ENCODE data around the gene RBM4B. TPM values are rescaled to one million over a fixed set of nuclear protein-coding genes. Genes with fewer than 3 reads are reported as not detected.

Gene RBM4B, protein sequence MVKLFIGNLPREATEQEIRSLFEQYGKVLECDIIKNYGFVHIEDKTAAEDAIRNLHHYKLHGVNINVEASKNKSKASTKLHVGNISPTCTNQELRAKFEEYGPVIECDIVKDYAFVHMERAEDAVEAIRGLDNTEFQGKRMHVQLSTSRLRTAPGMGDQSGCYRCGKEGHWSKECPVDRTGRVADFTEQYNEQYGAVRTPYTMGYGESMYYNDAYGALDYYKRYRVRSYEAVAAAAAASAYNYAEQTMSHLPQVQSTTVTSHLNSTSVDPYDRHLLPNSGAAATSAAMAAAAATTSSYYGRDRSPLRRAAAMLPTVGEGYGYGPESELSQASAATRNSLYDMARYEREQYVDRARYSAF
- 26.4 and 33.6 TPM in 2 replicates for total RNA-seq

DNA sequence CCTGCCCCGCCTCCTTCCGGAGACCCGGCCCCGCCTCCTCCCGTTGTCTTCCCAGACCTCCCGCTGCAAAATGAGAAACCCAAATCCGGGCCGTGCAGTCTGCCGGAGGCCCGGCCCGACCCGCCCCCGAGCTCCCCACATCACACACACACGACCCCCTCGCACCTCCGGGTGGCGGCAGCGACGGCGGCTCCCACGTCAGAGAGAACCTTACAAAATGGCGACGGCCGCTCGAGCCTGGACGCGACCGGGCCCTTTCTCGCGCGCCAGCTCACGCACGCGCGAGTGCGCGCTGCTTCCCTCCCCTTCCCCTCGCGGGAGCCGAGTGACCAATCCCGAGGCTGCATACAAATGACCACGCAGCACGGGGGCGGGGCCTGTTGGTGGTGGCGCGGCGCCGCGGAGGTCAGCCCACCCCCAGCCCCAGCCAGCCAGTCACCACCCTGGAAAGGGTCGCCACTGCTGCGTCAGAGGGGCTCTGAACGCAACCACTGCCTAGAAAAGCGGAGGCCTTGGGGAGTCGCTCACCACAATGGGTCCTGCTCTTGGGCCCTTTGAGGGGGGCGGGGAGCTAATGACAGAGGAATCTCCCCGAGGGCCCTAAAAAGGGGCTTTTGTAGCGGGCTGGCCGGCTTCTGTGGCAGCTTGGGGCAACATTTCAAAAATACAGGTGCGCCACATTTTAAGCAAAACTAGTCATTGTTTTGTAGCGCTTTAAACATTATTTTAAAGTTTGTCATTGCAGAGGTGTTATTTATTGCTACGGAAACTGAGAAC lies at the start of gene RBM4B:
Gene RBM4B (minus strand): TSS at position 289 of the 777 bp plus-strand sequence. CDS start 808 bp downstream, outside the sequence.

DNA sequence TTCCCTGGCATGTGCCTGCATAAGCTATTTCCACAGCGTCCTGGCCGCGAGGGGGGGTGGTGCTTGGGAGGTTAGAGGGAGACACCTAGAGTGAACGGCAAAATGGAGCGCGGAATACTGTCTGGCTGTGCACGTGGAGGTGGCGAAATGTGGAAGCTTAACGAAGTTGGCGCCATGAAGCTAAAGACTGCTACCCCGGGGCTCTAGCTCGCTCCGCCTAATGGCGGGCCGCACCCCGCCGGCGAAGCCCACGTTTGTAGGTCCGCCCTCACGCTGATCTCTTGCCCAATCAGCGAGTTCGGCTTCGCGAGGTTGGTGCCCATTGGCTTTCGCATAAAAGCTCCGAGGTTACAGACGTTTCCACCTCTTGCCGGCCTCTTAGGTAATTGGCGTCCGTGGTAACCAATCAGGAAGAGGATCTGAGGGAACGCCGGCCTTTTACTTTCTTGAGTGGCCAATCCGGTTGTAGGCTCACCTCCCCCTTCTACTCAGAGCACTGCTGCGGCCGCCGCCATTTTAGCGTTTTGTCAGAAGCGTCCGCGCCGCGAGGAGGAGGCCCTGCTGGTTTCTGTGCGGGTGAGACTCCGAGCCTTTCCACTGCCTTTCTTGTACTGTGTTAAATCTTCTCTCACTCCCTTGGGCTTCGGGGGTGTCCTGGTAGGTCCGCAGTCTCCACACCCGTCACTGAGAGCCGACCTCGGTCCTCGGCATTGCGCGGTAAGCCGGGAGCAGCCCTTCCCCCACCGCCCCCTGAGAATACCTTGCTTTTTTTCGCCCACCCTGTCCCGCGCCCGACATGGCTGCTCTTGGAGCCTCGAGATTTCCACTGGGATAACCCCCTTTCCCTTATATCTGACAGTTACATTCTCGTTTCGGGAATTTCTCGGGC lies 39.3 kb downstream of the RBM4B start, which contains the start of gene RBM4:
Gene RBM4 (plus strand): TSS at position 527 of the 889 bp plus-strand sequence. CDS start 1,009 bp downstream, outside the sequence.

DNA sequence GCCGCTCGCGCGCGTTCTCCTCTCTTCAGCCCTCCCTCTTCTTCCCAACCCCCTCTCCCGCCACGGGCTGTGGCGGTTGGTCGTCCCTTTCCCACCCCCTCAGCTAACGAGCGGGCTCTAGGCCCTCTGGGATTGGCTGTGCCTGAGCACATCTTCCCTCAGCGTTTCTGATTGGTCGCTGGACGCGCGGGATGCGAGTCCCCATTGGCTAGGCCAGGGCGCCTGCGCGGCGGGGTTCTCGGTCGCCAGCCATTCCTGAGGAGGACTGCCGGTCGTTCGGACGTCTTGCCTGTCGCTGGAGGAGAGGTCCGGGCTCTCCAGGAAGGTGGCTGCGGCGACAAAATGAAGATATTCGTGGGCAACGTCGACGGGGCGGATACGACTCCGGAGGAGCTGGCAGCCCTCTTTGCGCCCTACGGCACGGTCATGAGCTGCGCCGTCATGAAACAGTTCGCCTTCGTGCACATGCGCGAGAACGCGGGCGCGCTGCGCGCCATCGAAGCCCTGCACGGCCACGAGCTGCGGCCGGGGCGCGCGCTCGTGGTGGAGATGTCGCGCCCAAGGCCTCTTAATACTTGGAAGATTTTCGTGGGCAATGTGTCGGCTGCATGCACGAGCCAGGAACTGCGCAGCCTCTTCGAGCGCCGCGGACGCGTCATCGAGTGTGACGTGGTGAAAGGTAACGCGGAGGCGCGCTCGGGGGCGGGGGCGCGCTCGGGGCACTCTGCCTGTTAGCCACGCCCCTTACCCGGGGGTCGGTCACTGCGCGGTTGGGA lies 61.1 kb downstream of the RBM4B start, which contains the start of gene RBM14:
Gene RBM14 (plus strand): TSS at position 252 of the 776 bp plus-strand sequence. CDS start 91 bp downstream, at position 343.

Other genes with a start within 250 kb of the RBM4B start
- 24.6 and 34.3 TPM in 2 replicates for gene MRPL11, start 239.0 kb downstream of the RBM4B start, total RNA-seq
- gene PELI3, start 211.0 kb downstream of the RBM4B start, total RNA-seq = 8.6 and 13.4 TPM in 2 replicates
- gene DPP3, start 197.5 kb downstream of the RBM4B start, total RNA-seq = 43.1 and 63.9 TPM in 2 replicates
- gene BBS1, start 167.3 kb downstream of the RBM4B start, total RNA-seq = 34.4 and 38.2 TPM in 2 replicates
- gene ZDHHC24, start 131.8 kb downstream of the RBM4B start, total RNA-seq = 15.7 and 16.1 TPM in 2 replicates
- gene ACTN3, start 131.0 kb downstream of the RBM4B start, total RNA-seq = under 0.01 and 0.09 TPM in 2 replicates
- gene CTSF, start 109.3 kb downstream of the RBM4B start, total RNA-seq = 13.8 and 27.0 TPM in 2 replicates
- 0.32 and 0.89 TPM in 2 replicates for gene CCDC87, start 84.8 kb downstream of the RBM4B start, total RNA-seq
- 30.9 and 41.6 TPM in 2 replicates for gene CCS, start 84.7 kb downstream of the RBM4B start, total RNA-seq
- 25.2 and 43.8 TPM in 2 replicates for gene RBM14, start 61.3 kb downstream of the RBM4B start, total RNA-seq
- gene RBM4, start 39.2 kb downstream of the RBM4B start, total RNA-seq = 92.7 and 93.8 TPM in 2 replicates
- 4.2 and 5.7 TPM in 2 replicates for gene SPTBN2, start 51.3 kb upstream of the RBM4B start, total RNA-seq
- gene RCE1, start 165.6 kb upstream of the RBM4B start, total RNA-seq = 11.9 and 13.5 TPM in 2 replicates
- gene LRFN4, start 179.2 kb upstream of the RBM4B start, total RNA-seq = 10.1 and 25.9 TPM in 2 replicates

All from smooth muscle cell of the umbilical artery (primary cell).